IMR-90 (cell line): ENCODE data around the gene GFM1. TPM values are rescaled to one million over a fixed set of nuclear protein-coding genes. Genes with fewer than 3 reads are reported as not detected.
A peak's percentile ranks its signal among the peaks of the same experiment; 100 is the strongest.

Experiments used
- ATAC-seq: fragments of 200-7000 bp; cut with Tn5 transposase; 2 replicates; pipeline ENCODE4 v1.9.1; 2020; ENCODE audit warnings: low read depth, mild to moderate bottlenecking, moderate library complexity
- BruUV-seq: library from RNA; stranded (reverse); fragments of 400-500 nt; replicated peaks from 2 replicates; lab custom pipeline; 2021; lab: Mats Ljungman, UMichigan
- CTCF ChIA-PET: fragments of 300-600 bp; formaldehyde crosslinking; extraction: SDS; loops from one replicate; lab custom pipeline; 2021; ENCODE audit warnings: antibody characterized with exemption; lab: Yijun Ruan, JAX
- POLR2A ChIA-PET: fragments of 300-600 bp; sonication (Branson Sonifier 250); formaldehyde crosslinking; loops from one replicate; lab custom pipeline; 2022; ENCODE audit warnings: antibody characterized with exemption; ENCODE audit not compliant: unreplicated experiment; lab: Charles Lee
- DNase-seq: peaks from one replicate; pipeline ENCODE4 v3.0.0; 2013
- H2AFZ ChIP-seq: replicated peaks from 2 replicates; pipeline ENCODE3; 2013; ENCODE audit warnings: low read length, mild to moderate bottlenecking; ENCODE audit not compliant: poor library complexity
- H2AK5ac ChIP-seq: 2 replicates; pipeline ENCODE4 v1.6.1; 2013; ENCODE audit warnings: low read depth, low read length, inconsistent platforms
- H2AK9ac ChIP-seq: replicated peaks from 2 replicates; pipeline ENCODE3; 2013; ENCODE audit warnings: mild to moderate bottlenecking, low read depth, low read length, moderate library complexity; ENCODE audit not compliant: poor library complexity
- H2BK120ac ChIP-seq: 2 replicates; pipeline ENCODE4 v1.6.1; 2013; ENCODE audit warnings: low read depth, low read length, inconsistent platforms
- H2BK15ac ChIP-seq: 3 replicates; pipeline ENCODE4 v1.6.1; 2013; ENCODE audit warnings: low read depth, low read length, inconsistent platforms
- H2BK20ac ChIP-seq: 2 replicates; pipeline ENCODE4 v1.6.1; 2013; ENCODE audit warnings: low read depth, mild to moderate bottlenecking, inconsistent platforms, low read length, moderate library complexity
- H2BK5ac ChIP-seq: 2 replicates; pipeline ENCODE4 v1.6.1; 2013; ENCODE audit warnings: mild to moderate bottlenecking, low read depth, low read length, inconsistent platforms; ENCODE audit not compliant: poor library complexity, severe bottlenecking
- H3K14ac ChIP-seq: replicated peaks from 2 replicates; pipeline ENCODE4 v1.6.1; 2013; ENCODE audit warnings: low read depth, low read length, inconsistent platforms
- H3K18ac ChIP-seq: 2 replicates; pipeline ENCODE4 v1.6.1; 2013; ENCODE audit warnings: low read depth, low read length, control low read depth
- H3K23ac ChIP-seq: 2 replicates; pipeline ENCODE4 v1.6.1; 2013; ENCODE audit warnings: low read depth, low read length, inconsistent platforms
- H3K27ac ChIP-seq: 2 replicates; pipeline ENCODE4 v1.5.1; 2013; ENCODE audit warnings: mild to moderate bottlenecking, control low read depth, low read length; ENCODE audit not compliant: insufficient read depth
- H3K27me3 ChIP-seq: 2 replicates; pipeline ENCODE4 v1.6.1; 2013; ENCODE audit warnings: low read length; ENCODE audit not compliant: control insufficient read depth, insufficient read depth
- H3K36me3 ChIP-seq: 2 replicates; pipeline ENCODE4 v1.6.1; 2013; ENCODE audit warnings: low read length, mixed read lengths; ENCODE audit not compliant: control insufficient read depth, insufficient read depth
- H3K4ac ChIP-seq: 2 replicates; pipeline ENCODE4 v1.6.1; 2013; ENCODE audit warnings: low read depth, low read length, inconsistent platforms
- H3K4me1 ChIP-seq: 2 replicates; pipeline ENCODE4 v1.6.1; 2013; ENCODE audit warnings: low read length, mixed read lengths; ENCODE audit not compliant: control insufficient read depth, insufficient read depth
- H3K4me2 ChIP-seq: 2 replicates; pipeline ENCODE4 v1.6.1; 2013; ENCODE audit warnings: low read depth, mild to moderate bottlenecking, control low read depth, low read length, moderate library complexity
- H3K4me3 ChIP-seq: 2 replicates; pipeline ENCODE4 v1.5.1; 2013; ENCODE audit warnings: low read depth, mild to moderate bottlenecking, control low read depth, low read length, moderate library complexity; ENCODE audit not compliant: insufficient read depth
- H3K56ac ChIP-seq: 2 replicates; pipeline ENCODE4 v1.6.1; 2013; ENCODE audit warnings: low read length, inconsistent platforms; ENCODE audit not compliant: insufficient read depth; ENCODE audit errors: extremely low read depth
- H3K79me1 ChIP-seq, 2 experiments: 2 replicates each; pipeline ENCODE4 v1.6.1; 2013; ENCODE audit warnings: low read length in 2 of 2, inconsistent platforms in 1 of 2, low read depth in 1 of 2
- H3K9ac ChIP-seq: 2 replicates; pipeline ENCODE4 v1.6.1; 2013; ENCODE audit warnings: low read depth, low read length, control low read depth
- H3K9me1 ChIP-seq: 2 replicates; pipeline ENCODE4 v1.6.1; 2013; ENCODE audit warnings: low read length, inconsistent platforms; ENCODE audit not compliant: insufficient read depth
- H3K9me3 ChIP-seq: 2 replicates; pipeline ENCODE4 v1.6.1; 2013; ENCODE audit warnings: low read length; ENCODE audit not compliant: control insufficient read depth, insufficient read depth
- H4K20me1 ChIP-seq: 2 replicates; pipeline ENCODE4 v1.6.1; 2013; ENCODE audit warnings: low read length, inconsistent platforms; ENCODE audit not compliant: insufficient read depth
- H4K5ac ChIP-seq: 2 replicates; pipeline ENCODE4 v1.6.1; 2013; ENCODE audit warnings: mild to moderate bottlenecking, low read depth, low read length, control low read depth
- H4K8ac ChIP-seq, 2 experiments: 2 replicates each; pipeline ENCODE4 v1.6.1; 2013; ENCODE audit warnings: low read depth in 2 of 2, low read length in 2 of 2, control low read depth in 1 of 2, inconsistent platforms in 1 of 2
- H4K91ac ChIP-seq: 2 replicates; pipeline ENCODE4 v1.6.1; 2013; ENCODE audit warnings: low read depth, low read length, inconsistent platforms; ENCODE audit not compliant: insufficient read depth
- BHLHE40 ChIP-seq: fragments of 150-350 bp; IDR thresholded peaks from 2 replicates; pipeline ENCODE4 v1.6.1; 2016; ENCODE audit warnings: mild to moderate bottlenecking, low read depth, low read length
- CTCF ChIP-seq: conservative IDR thresholded peaks from 2 replicates; pipeline ENCODE4 v1.5.1; 2012; ENCODE audit warnings: mild to moderate bottlenecking, low read depth, low read length, improper control_type of control experiment
- MAFK ChIP-seq: IDR thresholded peaks from 2 replicates; pipeline ENCODE4 v1.6.1; 2012; ENCODE audit warnings: low read depth, low read length, improper control_type of control experiment
- MAZ ChIP-seq: IDR thresholded peaks from 2 replicates; pipeline ENCODE4 v1.6.1; 2012; ENCODE audit warnings: low read depth, mild to moderate bottlenecking, low read length, improper control_type of control experiment, moderate library complexity, borderline replicate concordance
- MXI1 ChIP-seq: IDR thresholded peaks from 2 replicates; pipeline ENCODE4 v1.6.1; 2012; ENCODE audit warnings: low read depth, mild to moderate bottlenecking, low read length, moderate library complexity, borderline replicate concordance
- NFE2L2 ChIP-seq: fragments of 150-350 bp; IDR thresholded peaks from 2 replicates; pipeline ENCODE4 v1.6.1; 2016; ENCODE audit warnings: low read depth, mild to moderate bottlenecking, low read length
- RAD21 ChIP-seq: IDR thresholded peaks from 2 replicates; pipeline ENCODE4 v1.6.1; 2012; ENCODE audit warnings: low read length, improper control_type of control experiment
- RCOR1 ChIP-seq: IDR thresholded peaks from 2 replicates; pipeline ENCODE4 v1.6.1; 2012; ENCODE audit warnings: mild to moderate bottlenecking, low read length, improper control_type of control experiment; ENCODE audit not compliant: insufficient replicate concordance
- RFX5 ChIP-seq: IDR thresholded peaks from 2 replicates; pipeline ENCODE4 v1.8.0; 2012; ENCODE audit warnings: low read depth, mild to moderate bottlenecking, low read length, moderate library complexity
- SMC3 ChIP-seq: fragments of 150-350 bp; IDR thresholded peaks from 2 replicates; pipeline ENCODE4 v1.6.1; 2016; ENCODE audit warnings: low read depth, mild to moderate bottlenecking, antibody characterized with exemption, low read length, moderate library complexity
- WGBS, 2 experiments: methylation state at CpG; one replicate each; pipeline versions ENCODE4 v1.1.5 to v1.1.7; 2013; ENCODE audit warnings: missing lambda C conversion rate in 2 of 2; ENCODE audit not compliant: insufficient read length in 1 of 2; ENCODE audit errors: extremely low coverage in 2 of 2; 5-methylcytosine and 5-hydroxymethylcytosine counted together
- dilution Hi-C: fragments of 300-500 bp; cut with HindIII; formaldehyde crosslinking; loops from one replicate; pipeline ENCODE4 v1.14.3; 2018; ENCODE audit warnings: low sequenced_read_pairs; ENCODE audit not compliant: unreplicated experiment
- in situ Hi-C: fragments of 300-500 bp; cut with MboI; formaldehyde crosslinking; loops from 3 replicates; pipeline ENCODE4 v1.14.3; 2019; ENCODE audit warnings: low sequenced_read_pairs, inconsistent platforms, mixed read lengths
- intact Hi-C: fragments of 100-400 bp; cut with micrococcal nuclease; formaldehyde crosslinking; loops from 2 replicates; pipeline ENCODE4 v1.10.0; 2022
- polyA plus RNA-seq, 3 experiments: library from polyadenylated mRNA; depleted of rRNA; stranded (reverse); fragments of >200 nt; gene quantifications; 2 replicates each; pipeline ENCODE4 v1.2.3, GENCODE V29; 2012; ENCODE audit warnings: low replicate concordance in 1 of 3
- total RNA-seq: library from RNA; depleted of rRNA; stranded (reverse); fragments of >200 nt; gene quantifications from 2 replicates; pipeline ENCODE4 v1.2.3, GENCODE V29; 2012

Gene GFM1
- total and polyA plus RNA-seq, 2 of the 4 experiments (the other 2 are of a cell fraction), result 12.4 to 36.0 TPM

DNA sequence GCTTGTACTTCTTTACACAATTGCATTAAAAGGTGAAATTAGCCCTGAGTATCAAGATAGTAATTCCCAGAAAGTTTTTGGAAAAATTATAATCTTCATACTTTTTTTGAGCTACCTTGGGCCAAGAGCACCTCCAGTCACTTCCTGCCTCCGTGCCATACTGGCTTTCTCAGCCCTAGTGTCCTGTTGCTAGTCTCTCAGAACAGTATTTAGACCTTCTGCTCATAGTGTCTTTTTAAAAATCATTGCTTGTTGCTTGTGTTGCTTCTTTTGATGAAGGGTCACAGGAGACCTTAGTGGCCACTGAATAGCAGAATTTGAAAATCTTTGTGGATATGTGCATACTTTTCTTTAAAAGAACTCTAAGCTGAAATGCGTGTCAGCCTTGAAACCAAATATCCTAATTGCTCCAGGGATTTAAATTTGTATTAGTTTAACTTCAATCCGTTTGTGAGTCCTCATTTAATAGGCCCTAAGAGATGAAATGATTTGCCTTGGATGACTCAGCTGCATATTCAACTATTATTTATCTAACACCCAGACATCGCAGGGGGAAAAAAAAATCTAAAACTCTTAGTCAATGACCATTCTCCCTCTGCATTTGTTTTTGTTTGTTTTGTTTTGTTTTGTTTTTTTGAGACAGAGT, 57.2 kb downstream of the GFM1 start (continued):
- TF ChIP-seq CTCF, result no peak

- Histone ChIP-seq H4K8ac (peak overlapping the region; percentile 89 to 97), H3K27me3 (no peaks in the 10 kb centered on the region), H3K27ac (peak overlapping the region; percentile 99), H3K4me1 (peaks cover 13% of the 10 kb centered on the region), H2AK9ac (peak overlapping the region; percentile 76), H3K56ac (peak overlapping the region; percentile 92), H3K9ac (peak overlapping the region; percentile 69; the same call in 1 of the 2 replicates), H3K79me1 (peaks cover 29 to 39% of the 10 kb centered on the region in 2 experiments), H2BK15ac (peak overlapping the region; percentile 94), H3K9me1 (peaks cover 16% of the 10 kb centered on the region), H2AK5ac (peak overlapping the region; percentile 89), H2BK120ac (peak overlapping the region; percentile 95), H3K14ac (peak overlapping the region; percentile 96), H4K5ac (peak overlapping the region; percentile 98), H2BK20ac (peak overlapping the region; percentile 99), H3K4me3 (no peak overlapping the region), H2AFZ (no peak overlapping the region), H2BK5ac (peak overlapping the region; percentile 92), H4K20me1 (no peaks in the 10 kb centered on the region), H3K18ac (peak overlapping the region; percentile 99), H4K91ac (peak overlapping the region; percentile 93), H3K23ac (peak overlapping the region; percentile 88), H3K9me3 (no peaks in the 10 kb centered on the region), H3K4ac (peak overlapping the region; percentile 85), H3K4me2 (peak overlapping the region; percentile 75; the same call in 1 of the 2 replicates), H3K36me3 (no peaks in the 10 kb centered on the region)
- no TSS peak for BruUV-seq
- ChIA-PET POLR2A (no interaction called here), CTCF (interaction anchor here (0.6 kb wide), 1 partner anchor 465 kb away, joined by 3 read pairs; no protein-coding TSS in a partner anchor)
- WGBS, 2 experiments, result 0% methylated on average over 3 of the region's 4 CpGs; no CpG with 5 or more reads in 1 of the 2 experiments
- in situ Hi-C loops, result loop anchor here (25.0 kb wide), 1 partner anchor 1541 kb away; the partner anchor contains the start of gene CCNL1
- dilution Hi-C loops, result no loop called here
- peak; percentile 89 for ATAC-seq
- intact Hi-C loops, result no loop called here
- DNase-seq, result peak; percentile 85
- TF ChIP-seq NFE2L2 (no peak), RFX5 (no peak), BHLHE40 (no peak), RCOR1 (no peak), MAZ (no peak), SMC3 (no peak), MAFK (no peak), MXI1 (no peak), RAD21 (no peak), CTCF (no peak)
Measured at GRCh38 chr3:158702815-158703481, 58.6 kb downstream of the GFM1 start.
